Parietal lobe (tissue), 2 donors: ENCODE measurements around the gene COX11. TPM values are rescaled to one million over a fixed set of nuclear protein-coding genes. Genes with fewer than 3 reads are reported as not detected.

ENCODE experiments used
- small RNA-seq: library from RNA; depleted of rRNA; stranded (forward); fragments of <200 nt; gene quantifications from one replicate; pipeline ENCODE3, GENCODE V24; 2014; ENCODE audit warnings: low replicate concordance
- total RNA-seq: library from RNA; depleted of rRNA; stranded (reverse); fragments of >200 nt; gene quantifications from one replicate; pipeline ENCODE4 v1.2.3, GENCODE V29; 2014

COX11 gene, protein sequence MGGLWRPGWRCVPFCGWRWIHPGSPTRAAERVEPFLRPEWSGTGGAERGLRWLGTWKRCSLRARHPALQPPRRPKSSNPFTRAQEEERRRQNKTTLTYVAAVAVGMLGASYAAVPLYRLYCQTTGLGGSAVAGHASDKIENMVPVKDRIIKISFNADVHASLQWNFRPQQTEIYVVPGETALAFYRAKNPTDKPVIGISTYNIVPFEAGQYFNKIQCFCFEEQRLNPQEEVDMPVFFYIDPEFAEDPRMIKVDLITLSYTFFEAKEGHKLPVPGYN
- total RNA-seq: 112 TPM

DNA sequence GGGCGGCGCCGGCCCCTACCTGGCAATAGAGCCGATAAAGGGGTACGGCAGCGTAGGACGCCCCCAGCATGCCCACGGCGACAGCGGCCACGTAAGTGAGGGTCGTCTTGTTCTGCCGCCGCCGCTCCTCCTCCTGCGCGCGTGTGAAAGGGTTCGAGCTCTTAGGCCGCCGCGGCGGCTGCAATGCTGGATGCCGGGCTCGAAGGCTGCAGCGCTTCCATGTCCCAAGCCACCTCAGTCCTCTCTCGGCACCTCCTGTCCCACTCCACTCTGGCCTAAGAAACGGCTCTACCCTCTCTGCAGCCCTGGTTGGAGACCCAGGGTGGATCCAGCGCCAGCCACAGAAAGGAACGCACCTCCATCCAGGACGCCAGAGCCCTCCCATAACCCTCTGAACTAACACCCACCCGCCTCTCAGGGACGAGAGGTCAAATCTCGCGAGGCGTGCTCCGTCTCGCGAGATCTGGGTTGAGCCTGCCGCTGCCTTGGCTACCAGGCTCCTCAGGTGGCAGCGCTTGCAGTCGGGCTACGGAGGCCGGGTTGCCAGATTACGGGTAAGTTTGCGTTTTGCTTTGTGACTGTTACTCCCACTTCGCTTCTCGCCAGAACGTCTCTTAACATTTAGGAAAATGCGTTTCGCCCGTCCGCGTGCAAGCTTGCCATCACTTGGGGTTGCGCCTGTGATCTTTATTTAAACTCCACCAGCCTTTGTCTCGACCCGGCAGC, at the start of gene COX11, which contains the start of gene STXBP4:
COX11 (minus strand) TSS at position 393 of the 726 bp plus-strand sequence; CDS start at position 385, 8 bp downstream.
STXBP4 (plus strand) TSS at position 504 of the 726 bp plus-strand sequence. CDS start 17,455 bp downstream, outside the sequence.

Small RNA genes within 50 kb of the gene (small RNA-seq; reads per million reads assigned to genes)
- gene AC007485.1: not detected

Other genes starting within 250 kb of the COX11 start
- 11.3 TPM for gene TOM1L1, start 67.8 kb downstream of the COX11 start, total RNA-seq
- 44.8 TPM for gene STXBP4, start 111 bp upstream of the COX11 start, total RNA-seq